ENCODE results near the gene VDAC2. TPM values are rescaled to one million over a fixed set of nuclear protein-coding genes. Genes with fewer than 3 reads are reported as not detected.

The VDAC2 gene
- total and polyA plus RNA-seq, 7 experiments from 2014 or later: 82.8 to 193 (median 133) TPM

DNA sequence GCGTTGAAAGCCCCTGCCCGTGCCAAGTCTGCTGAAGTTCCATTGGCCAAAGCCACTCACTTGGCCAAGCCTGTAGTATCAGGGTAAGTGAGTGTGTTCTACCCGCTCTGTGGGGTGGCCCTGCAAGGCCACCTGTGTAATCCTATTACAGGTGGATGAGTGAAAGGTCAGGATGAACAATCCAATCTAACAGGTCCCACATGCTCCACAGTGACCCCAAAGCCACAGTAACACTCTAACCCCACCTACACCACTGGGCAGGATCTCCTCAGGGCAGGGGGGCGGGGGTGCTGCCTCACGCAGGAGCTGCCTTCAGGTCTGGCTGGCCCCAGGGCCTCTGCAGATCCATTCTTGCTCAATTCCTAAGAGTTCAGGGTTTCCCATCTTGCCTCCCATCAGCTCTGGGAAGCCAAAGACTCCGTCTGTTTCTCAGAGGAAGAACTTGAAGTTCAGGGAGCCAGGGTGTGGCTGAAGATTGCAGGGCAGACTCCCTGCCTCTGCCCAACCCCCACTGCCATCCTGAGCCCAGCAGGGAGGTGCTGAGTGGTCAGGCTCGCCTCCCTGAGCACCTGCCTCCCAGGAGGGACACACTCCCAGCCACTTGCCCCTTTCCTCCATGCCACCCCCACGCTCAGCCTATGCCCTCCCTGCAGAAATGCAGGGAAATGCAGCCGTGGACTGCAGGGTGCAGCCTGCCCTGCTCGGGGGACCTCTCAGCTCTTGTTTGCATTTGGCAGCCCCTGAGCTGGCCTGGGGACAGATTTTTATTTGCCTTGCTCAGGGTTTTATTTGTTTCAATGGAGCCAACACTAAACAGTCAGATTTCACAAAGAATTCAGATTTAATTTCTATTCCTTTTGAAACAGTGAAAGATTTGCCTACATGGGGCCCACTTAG is 35.0 kb downstream of the VDAC2 start:
- H3K9me3 Mint-ChIP-seq: peaks cover 0 to 3% (median 0%) of the 10 kb centered on the region in 11 donors
- no peaks in the 10 kb centered on the region for H3K36me3 ChIP-seq (ENCODE audit: control insufficient read depth in 2 of 3, insufficient read depth in 3 of 3, low read length in 3 of 3)
- H3K27me3 Mint-ChIP-seq: peaks cover 0 to 7% (median 0%) of the 10 kb centered on the region in 5 donors
- DNase-seq (peak in 1 of 9 donors; percentile 11), ATAC-seq (no peak)
- intact Hi-C loops (cut with micrococcal nuclease): no loop called here
- POLR2A ChIA-PET: no interaction called here
- H3K27me3 ChIP-seq (ENCODE audit: control insufficient read depth in 2 of 2, insufficient read depth in 2 of 2, low read length in 2 of 2): no peaks in the 10 kb centered on the region
- H3K4me3 Mint-ChIP-seq: no peak overlapping the region
- no peaks in the 10 kb centered on the region for H3K4me1 ChIP-seq (ENCODE audit: control insufficient read depth in 2 of 2, insufficient read depth in 2 of 2, low read length in 2 of 2)
- CTCF ChIA-PET: no interaction called here
- H3K27ac ChIP-seq (ENCODE audit: low read depth, low read length): no peak overlapping the region
- H3K4me1 Mint-ChIP-seq: no peaks in the 10 kb centered on the region
- no peak overlapping the region for H3K27ac Mint-ChIP-seq
- no peaks in the 10 kb centered on the region for H3K36me3 Mint-ChIP-seq
- H3K9me3 ChIP-seq (ENCODE audit: control insufficient read depth in 2 of 3, low read length in 3 of 3): no peaks in the 10 kb centered on the region
- no peak overlapping the region for H3K4me3 ChIP-seq (ENCODE audit: low read length)

GRCh38 chr10:75246506-75246905 is 35.9 kb downstream of the VDAC2 start:
- ATAC-seq (no peak), DNase-seq (peak in 1 of 9 donors; percentile 4)
- no peaks in the 10 kb centered on the region for H3K27me3 ChIP-seq (ENCODE audit: control insufficient read depth in 2 of 2, insufficient read depth in 2 of 2, low read length in 2 of 2)
- peaks cover 0 to 7% (median 0%) of the 10 kb centered on the region in 11 donors for H3K9me3 Mint-ChIP-seq
- POLR2A ChIA-PET: no interaction called here
- intact Hi-C loops (cut with micrococcal nuclease): no loop called here
- H3K27ac ChIP-seq (ENCODE audit: low read depth, low read length): no peak overlapping the region
- H3K4me3 ChIP-seq (ENCODE audit: low read length): no peak overlapping the region
- no peak overlapping the region for H3K4me3 Mint-ChIP-seq
- H3K9me3 ChIP-seq (ENCODE audit: control insufficient read depth in 2 of 3, low read length in 3 of 3): no peaks in the 10 kb centered on the region
- H3K36me3 ChIP-seq (ENCODE audit: control insufficient read depth in 2 of 3, insufficient read depth in 3 of 3, low read length in 3 of 3): no peaks in the 10 kb centered on the region
- H3K27ac Mint-ChIP-seq: no peak overlapping the region
- CTCF ChIA-PET: interaction anchor here (1.6 kb wide), 1 partner anchor 9 kb away, joined by 5 read pairs; no protein-coding TSS in a partner anchor
- no peaks in the 10 kb centered on the region for H3K4me1 Mint-ChIP-seq
- peaks cover 0 to 7% (median 0%) of the 10 kb centered on the region in 5 donors for H3K27me3 Mint-ChIP-seq
- H3K36me3 Mint-ChIP-seq: no peaks in the 10 kb centered on the region
- H3K4me1 ChIP-seq (ENCODE audit: control insufficient read depth in 2 of 2, insufficient read depth in 2 of 2, low read length in 2 of 2): no peaks in the 10 kb centered on the region

DNA sequence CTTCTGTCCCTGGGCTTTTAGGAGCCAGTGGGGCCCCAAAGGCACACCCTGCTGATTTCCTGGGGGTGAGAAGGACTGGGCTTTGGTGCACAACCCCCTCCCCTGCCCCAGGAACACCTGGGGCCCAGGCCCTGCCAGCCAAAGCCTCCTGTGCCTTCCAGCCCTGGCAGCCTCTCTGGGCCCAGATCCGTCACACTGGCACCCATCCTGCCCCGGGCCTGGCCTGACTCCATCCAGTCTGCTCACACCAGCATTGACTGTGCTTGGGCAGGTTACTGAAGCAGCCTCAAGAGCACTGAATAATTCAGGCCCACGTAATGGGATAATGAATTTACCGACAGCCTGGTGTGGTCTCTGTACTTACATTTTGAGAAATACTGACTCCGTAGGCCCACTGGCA is 37.2 kb downstream of the VDAC2 start:
- peak in 1 of 9 donors; percentile 13 for DNase-seq
- Histone ChIP-seq H3K4me1 (ENCODE audit: control insufficient read depth in 2 of 2, insufficient read depth in 2 of 2, low read length in 2 of 2) (no peaks in the 10 kb centered on the region), H3K9me3 (ENCODE audit: control insufficient read depth in 2 of 3, low read length in 3 of 3) (no peaks in the 10 kb centered on the region), H3K27ac (ENCODE audit: low read depth, low read length) (no peak overlapping the region), H3K4me3 (ENCODE audit: low read length) (no peak overlapping the region), H3K27me3 (ENCODE audit: control insufficient read depth in 2 of 2, insufficient read depth in 2 of 2, low read length in 2 of 2) (no peaks in the 10 kb centered on the region), H3K36me3 (ENCODE audit: control insufficient read depth in 2 of 3, insufficient read depth in 3 of 3, low read length in 3 of 3) (no peaks in the 10 kb centered on the region)
- H3K27me3 Mint-ChIP-seq: peaks cover 0 to 7% (median 0%) of the 10 kb centered on the region in 5 donors
- POLR2A ChIA-PET: no interaction called here
- CTCF ChIA-PET: interaction anchor here (1.6 kb wide), 1 partner anchor 10 kb away, joined by 5 read pairs; no protein-coding TSS in a partner anchor
- ATAC-seq: no peak
- peaks cover 0 to 4% (median 3%) of the 10 kb centered on the region in 5 donors for H3K36me3 Mint-ChIP-seq
- no peaks in the 10 kb centered on the region for H3K4me1 Mint-ChIP-seq
- H3K4me3 Mint-ChIP-seq: no peak overlapping the region
- H3K27ac Mint-ChIP-seq: no peak overlapping the region
- peaks cover 0 to 17% (median 5%) of the 10 kb centered on the region in 11 donors for H3K9me3 Mint-ChIP-seq
- intact Hi-C loops (cut with micrococcal nuclease): no loop called here

DNA sequence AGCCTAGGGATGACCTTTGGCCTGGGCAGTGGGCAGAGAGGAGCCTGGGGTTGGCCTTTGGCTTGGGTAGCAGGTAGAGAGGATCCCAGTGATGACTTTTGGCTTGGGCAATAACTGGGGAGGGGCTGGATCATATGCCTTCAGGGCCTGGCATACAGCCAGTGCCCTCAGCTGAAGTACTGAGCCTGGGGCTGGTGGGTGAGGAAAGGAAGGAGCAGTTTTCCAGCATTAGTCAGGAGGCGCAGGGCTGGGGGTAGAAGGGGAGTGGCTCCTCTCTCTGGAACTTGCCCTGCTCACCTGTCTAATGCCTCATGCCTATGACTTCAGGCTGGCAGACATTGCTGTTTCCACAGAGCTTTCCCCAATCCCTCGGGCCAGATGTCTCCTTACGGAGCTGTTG is 40.3 kb downstream of the VDAC2 start:
- no peak for DNase-seq
- CTCF ChIA-PET: no interaction called here
- H3K4me3 Mint-ChIP-seq: no peak overlapping the region
- Histone ChIP-seq H3K4me1 (ENCODE audit: control insufficient read depth in 2 of 2, insufficient read depth in 2 of 2, low read length in 2 of 2) (no peaks in the 10 kb centered on the region), H3K36me3 (ENCODE audit: control insufficient read depth in 2 of 3, insufficient read depth in 3 of 3, low read length in 3 of 3) (no peaks in the 10 kb centered on the region), H3K9me3 (ENCODE audit: control insufficient read depth in 2 of 3, low read length in 3 of 3) (peaks cover 0 to 9% (median 0%) of the 10 kb centered on the region in 3 experiments), H3K4me3 (ENCODE audit: low read length) (no peak overlapping the region), H3K27ac (ENCODE audit: low read depth, low read length) (no peak overlapping the region), H3K27me3 (ENCODE audit: control insufficient read depth in 2 of 2, insufficient read depth in 2 of 2, low read length in 2 of 2) (no peaks in the 10 kb centered on the region)
- peaks cover 0 to 13% (median 9%) of the 10 kb centered on the region in 5 donors for H3K36me3 Mint-ChIP-seq
- peaks cover 0 to 7% (median 0%) of the 10 kb centered on the region in 5 donors for H3K27me3 Mint-ChIP-seq
- no peak overlapping the region for H3K27ac Mint-ChIP-seq
- intact Hi-C loops (cut with micrococcal nuclease): no loop called here
- POLR2A ChIA-PET: no interaction called here
- H3K4me1 Mint-ChIP-seq: no peaks in the 10 kb centered on the region
- peaks cover 7 to 35% (median 17%) of the 10 kb centered on the region in 11 donors for H3K9me3 Mint-ChIP-seq
- ATAC-seq: no peak

DNA sequence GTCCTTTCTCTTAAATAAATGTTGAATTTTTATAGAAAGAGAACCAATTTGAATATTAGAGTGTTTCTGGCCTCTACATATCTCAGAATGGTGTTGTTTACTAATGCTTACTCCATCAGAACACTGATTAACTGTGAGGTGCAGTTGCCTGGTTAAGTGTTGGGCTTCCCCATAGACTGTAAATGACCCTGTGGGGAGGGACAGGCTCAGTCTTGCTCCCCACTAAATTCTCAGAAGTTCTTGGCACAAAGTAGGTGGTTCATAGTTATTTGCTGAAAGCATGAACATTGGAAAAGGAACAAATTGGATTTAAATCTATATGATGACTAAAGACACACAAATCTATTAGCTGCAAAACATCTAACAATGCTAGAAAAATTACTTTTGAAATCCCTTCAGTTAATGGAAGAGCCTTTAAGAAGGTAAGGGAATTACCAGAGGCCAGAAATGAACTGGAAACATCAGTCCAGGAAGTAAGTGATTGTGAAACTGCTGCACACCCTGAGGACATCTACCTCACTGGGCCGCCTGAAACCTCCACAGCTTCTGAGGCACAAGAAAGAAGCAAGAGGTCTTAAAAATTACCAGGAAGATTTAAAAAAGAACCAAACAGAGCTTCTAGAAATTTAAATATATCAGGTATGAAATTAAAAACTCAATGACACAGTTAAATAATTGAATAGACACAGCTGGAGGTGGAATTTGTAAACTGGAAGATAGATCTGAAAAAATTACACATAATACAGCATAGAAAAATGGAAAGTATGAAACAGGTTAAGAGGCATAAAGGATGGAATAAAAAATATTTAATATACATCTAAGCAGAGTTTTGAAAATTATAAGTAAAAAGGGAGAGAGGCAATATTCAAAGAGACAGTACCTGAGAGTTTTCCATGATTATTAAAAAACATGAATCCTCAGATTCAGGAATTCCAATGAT is 43.0 kb downstream of the VDAC2 start:
- DNase-seq (no peak), ATAC-seq (no peak)
- H3K36me3 ChIP-seq (ENCODE audit: control insufficient read depth in 2 of 3, insufficient read depth in 3 of 3, low read length in 3 of 3): no peaks in the 10 kb centered on the region
- Mint-ChIP-seq H3K4me1 (no peaks in the 10 kb centered on the region), H3K27ac (no peak overlapping the region), H3K4me3 (no peak overlapping the region), H3K36me3 (peaks cover 0 to 13% (median 9%) of the 10 kb centered on the region in 5 donors), H3K9me3 (peaks cover 7 to 35% (median 17%) of the 10 kb centered on the region in 11 donors), H3K27me3 (peaks cover 0 to 7% (median 0%) of the 10 kb centered on the region in 5 donors)
- H3K27me3 ChIP-seq (ENCODE audit: control insufficient read depth in 2 of 2, insufficient read depth in 2 of 2, low read length in 2 of 2): no peaks in the 10 kb centered on the region
- peaks cover 0 to 9% (median 0%) of the 10 kb centered on the region in 3 experiments for H3K9me3 ChIP-seq (ENCODE audit: control insufficient read depth in 2 of 3, low read length in 3 of 3)
- CTCF ChIA-PET: no interaction called here
- H3K4me1 ChIP-seq (ENCODE audit: control insufficient read depth in 2 of 2, insufficient read depth in 2 of 2, low read length in 2 of 2): no peaks in the 10 kb centered on the region
- H3K4me3 ChIP-seq (ENCODE audit: low read length): no peak overlapping the region
- intact Hi-C loops (cut with micrococcal nuclease): no loop called here
- H3K27ac ChIP-seq (ENCODE audit: low read depth, low read length): no peak overlapping the region
- POLR2A ChIA-PET: no interaction called here

DNA sequence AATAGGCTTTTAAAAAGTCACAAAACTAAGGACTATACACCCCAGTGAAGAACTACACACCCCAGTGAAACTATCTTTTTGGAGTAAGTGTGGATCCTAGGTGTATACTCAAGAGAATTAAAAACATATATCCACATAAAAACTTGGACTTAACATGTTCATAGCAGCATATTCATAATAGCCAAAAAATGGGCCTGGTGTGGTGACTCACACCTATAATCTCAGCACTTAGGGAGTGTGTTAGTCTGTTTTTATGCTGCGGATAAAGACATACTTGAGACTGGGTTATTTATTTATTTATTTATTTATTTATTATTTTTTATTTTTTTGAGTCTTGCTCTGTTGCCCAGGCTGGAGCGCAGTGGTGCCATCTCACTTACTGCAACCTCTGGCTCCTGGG is 44.1 kb downstream of the VDAC2 start:
- no peaks in the 10 kb centered on the region for H3K36me3 ChIP-seq (ENCODE audit: control insufficient read depth in 2 of 3, insufficient read depth in 3 of 3, low read length in 3 of 3)
- no peaks in the 10 kb centered on the region for H3K4me1 ChIP-seq (ENCODE audit: control insufficient read depth in 2 of 2, insufficient read depth in 2 of 2, low read length in 2 of 2)
- ATAC-seq (no peak), DNase-seq (no peak)
- ChIA-PET CTCF (interaction anchor here (0.7 kb wide), 1 partner anchor 1375 kb away, joined by 4 read pairs; no protein-coding TSS in a partner anchor), POLR2A (no interaction called here)
- H3K27me3 ChIP-seq (ENCODE audit: control insufficient read depth in 2 of 2, insufficient read depth in 2 of 2, low read length in 2 of 2): no peaks in the 10 kb centered on the region
- peaks cover 0 to 9% (median 0%) of the 10 kb centered on the region in 3 experiments for H3K9me3 ChIP-seq (ENCODE audit: control insufficient read depth in 2 of 3, low read length in 3 of 3)
- Mint-ChIP-seq H3K36me3 (peaks cover 0 to 13% (median 9%) of the 10 kb centered on the region in 5 donors), H3K4me3 (no peak overlapping the region), H3K4me1 (no peaks in the 10 kb centered on the region), H3K27ac (no peak overlapping the region), H3K27me3 (peaks cover 0 to 7% (median 0%) of the 10 kb centered on the region in 5 donors), H3K9me3 (peaks cover 7 to 35% (median 17%) of the 10 kb centered on the region in 11 donors)
- intact Hi-C loops (cut with micrococcal nuclease): no loop called here
- no peak overlapping the region for H3K4me3 ChIP-seq (ENCODE audit: low read length)
- no peak overlapping the region for H3K27ac ChIP-seq (ENCODE audit: low read depth, low read length)

All from naive thymus-derived CD4-positive, alpha-beta T cell (primary cell).